Measurements from ENCODE around the gene SRR.

The SRR gene

GRCh38 chr17:2357931-2358434 lies 54.2 kb downstream of the SRR start:
- DNase-seq (ENCODE audit: low read depth): no peak
- H3K4me3 ChIP-seq (replicated peaks; ENCODE audit: low read depth, low read length): no peak overlapping the region
- TF ChIP-seq, protein P1, sequence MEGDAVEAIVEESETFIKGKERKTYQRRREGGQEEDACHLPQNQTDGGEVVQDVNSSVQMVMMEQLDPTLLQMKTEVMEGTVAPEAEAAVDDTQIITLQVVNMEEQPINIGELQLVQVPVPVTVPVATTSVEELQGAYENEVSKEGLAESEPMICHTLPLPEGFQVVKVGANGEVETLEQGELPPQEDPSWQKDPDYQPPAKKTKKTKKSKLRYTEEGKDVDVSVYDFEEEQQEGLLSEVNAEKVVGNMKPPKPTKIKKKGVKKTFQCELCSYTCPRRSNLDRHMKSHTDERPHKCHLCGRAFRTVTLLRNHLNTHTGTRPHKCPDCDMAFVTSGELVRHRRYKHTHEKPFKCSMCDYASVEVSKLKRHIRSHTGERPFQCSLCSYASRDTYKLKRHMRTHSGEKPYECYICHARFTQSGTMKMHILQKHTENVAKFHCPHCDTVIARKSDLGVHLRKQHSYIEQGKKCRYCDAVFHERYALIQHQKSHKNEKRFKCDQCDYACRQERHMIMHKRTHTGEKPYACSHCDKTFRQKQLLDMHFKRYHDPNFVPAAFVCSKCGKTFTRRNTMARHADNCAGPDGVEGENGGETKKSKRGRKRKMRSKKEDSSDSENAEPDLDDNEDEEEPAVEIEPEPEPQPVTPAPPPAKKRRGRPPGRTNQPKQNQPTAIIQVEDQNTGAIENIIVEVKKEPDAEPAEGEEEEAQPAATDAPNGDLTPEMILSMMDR (IDR thresholded peaks at IDR 0.05; ENCODE audit: low read length, missing control alignments): no peak

DNA sequence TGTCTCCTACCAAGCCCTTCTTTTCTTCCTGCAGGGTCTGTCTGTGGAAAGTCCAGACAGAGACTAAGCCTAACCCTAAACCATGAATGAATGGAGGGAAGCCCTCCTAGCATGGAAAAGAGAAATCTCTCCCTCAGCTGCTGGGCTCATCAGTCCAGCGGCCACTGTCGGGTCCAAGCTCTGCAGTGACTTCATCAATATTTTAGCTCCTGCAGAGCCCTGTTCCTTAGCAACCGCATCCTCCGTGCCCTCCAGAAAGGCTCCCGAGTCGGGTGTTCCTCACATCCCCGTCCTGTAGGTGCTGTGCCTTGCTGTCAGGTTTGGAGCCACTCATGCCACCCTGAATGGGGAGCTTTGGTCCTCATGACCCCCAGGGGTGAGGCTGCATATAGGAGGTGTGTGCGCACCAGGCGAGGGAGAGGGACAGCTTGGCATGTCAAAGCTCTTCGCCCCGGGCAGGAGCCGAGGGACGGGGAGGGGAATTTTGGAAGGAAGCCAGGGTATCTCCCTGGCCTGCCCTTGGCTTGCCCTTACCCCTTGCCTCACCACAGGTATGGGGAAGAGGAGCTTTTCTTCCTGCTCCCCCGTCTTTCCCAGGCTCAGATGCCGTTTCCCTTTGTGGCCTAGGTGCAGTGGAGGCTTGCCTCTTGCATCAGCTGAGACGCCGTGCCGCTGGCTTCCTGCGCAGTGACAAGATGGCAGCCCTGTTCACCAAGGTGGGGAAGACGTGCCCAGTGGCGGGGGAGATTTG lies 57.4 kb downstream of the SRR start:
- H3K4me3 ChIP-seq (replicated peaks; ENCODE audit: low read depth, low read length): no peak overlapping the region
- DNase-seq (ENCODE audit: low read depth): no peak
- TF ChIP-seq, protein P1 (IDR thresholded peaks at IDR 0.05; ENCODE audit: low read length, missing control alignments): no peak

DNA sequence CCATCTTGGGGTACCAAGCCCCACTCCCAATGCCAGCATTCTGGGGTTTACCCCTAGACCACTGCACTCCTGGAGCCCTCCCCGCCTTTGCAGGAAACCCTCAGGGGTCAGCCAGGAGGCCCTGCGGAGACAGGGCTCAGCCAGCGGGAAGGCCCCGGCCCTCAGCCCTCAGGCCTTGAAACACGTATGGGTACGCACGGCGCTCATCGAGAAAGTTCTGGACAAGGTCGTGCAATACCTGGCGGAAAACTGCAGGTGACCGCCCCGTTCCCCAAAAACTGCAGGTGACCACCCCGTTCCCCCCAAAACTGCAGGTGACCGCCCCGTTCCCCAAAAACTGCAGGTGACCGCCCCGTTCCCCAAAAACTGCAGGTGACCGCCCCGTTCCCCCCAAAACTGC lies 58.3 kb downstream of the SRR start:
- DNase-seq (ENCODE audit: low read depth): no peak
- TF ChIP-seq, protein P1 (IDR thresholded peaks at IDR 0.05; ENCODE audit: low read length, missing control alignments): no peak
- no peak overlapping the region for H3K4me3 ChIP-seq (replicated peaks; ENCODE audit: low read depth, low read length)

GRCh38 chr17:2362416-2362815 lies 58.7 kb downstream of the SRR start:
- no peak for DNase-seq (ENCODE audit: low read depth)
- TF ChIP-seq, protein P1 (IDR thresholded peaks at IDR 0.05; ENCODE audit: low read length, missing control alignments): no peak

DNA sequence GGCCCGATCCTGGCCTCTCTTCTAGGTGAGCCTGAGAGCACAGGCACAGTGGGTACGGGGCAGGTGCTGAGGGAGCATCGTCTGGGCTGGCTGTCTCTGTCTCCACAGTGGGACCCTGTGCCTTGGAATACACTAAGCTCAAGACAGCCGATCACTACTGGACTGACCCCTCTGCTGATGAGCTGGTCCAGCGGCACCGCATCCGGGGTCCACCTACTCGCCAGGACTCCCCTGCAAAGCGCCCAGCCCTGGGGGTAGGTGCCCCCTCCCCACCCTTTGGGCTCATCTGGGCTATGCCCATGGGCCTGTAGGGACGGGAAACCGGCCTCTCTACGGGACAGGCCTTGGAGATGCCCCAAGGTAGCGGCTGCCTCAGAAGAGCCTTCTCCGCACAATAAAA lies 59.1 kb downstream of the SRR start:
- DNase-seq (ENCODE audit: low read depth): no peak
- no peak overlapping the region for H3K4me3 ChIP-seq (replicated peaks; ENCODE audit: low read depth, low read length)
- TF ChIP-seq, protein P1 (IDR thresholded peaks at IDR 0.05; ENCODE audit: low read length, missing control alignments): no peak

More at GRCh38 chr17:2362416-2362815, 58.7 kb downstream of the SRR start:
- H3K4me3 ChIP-seq (replicated peaks; ENCODE audit: low read depth, low read length): no peak overlapping the region

- TF ChIP-seq, protein P1 (IDR thresholded peaks at IDR 0.05; ENCODE audit: low read length, missing control alignments): no peak
- no peak for DNase-seq (ENCODE audit: low read depth)
- no peak overlapping the region for H3K4me3 ChIP-seq (replicated peaks; ENCODE audit: low read depth, low read length)
These were observed 59.6 kb downstream of the SRR start for GRCh38 chr17:2363318-2363717.
